H1 (cell line): Measurements from ENCODE around the gene SIGLEC6. TPM values are rescaled to one million over a fixed set of nuclear protein-coding genes. Genes with fewer than 3 reads are reported as not detected.

Experiments
- ASH2L ChIP-seq: fragments of 200-600, 300-600 bp; sonication (generic); IDR thresholded peaks from one replicate; pipeline ENCODE4 v1.7.1; 2017; ENCODE audit warnings: low read length
- JUN ChIP-seq: IDR thresholded peaks from 2 replicates; pipeline ENCODE4 v1.6.1; 2011; ENCODE audit warnings: low read depth, mild to moderate bottlenecking, improper control_type of control experiment, low read length
- KDM1A ChIP-seq: fragments of 200-600, 300-600 bp; sonication (generic); IDR thresholded peaks from 2 replicates; pipeline ENCODE4 v1.7.1; 2016; ENCODE audit warnings: mild to moderate bottlenecking, low read length, borderline replicate concordance
- POLR2AphosphoS5 ChIP-seq: IDR thresholded peaks from 2 replicates; pipeline ENCODE4 v1.6.1; 2011; ENCODE audit warnings: low read depth, low read length
- SRF ChIP-seq: IDR thresholded peaks from 2 replicates; pipeline ENCODE4 v1.6.1; 2011; ENCODE audit warnings: mild to moderate bottlenecking, low read depth, low read length, moderate library complexity
- polyA plus RNA-seq, 7 experiments: library from polyadenylated mRNA; depleted of rRNA in 3 of 7; stranded (reverse) in 5 of 7; unstranded in 2 of 7; fragments of >200 nt in 5 of 7; fragments of 200-250 nt in 2 of 7; gene quantifications; 1 replicate in 5 of 7; 2 replicates in 1 of 7; 4 replicates in 1 of 7; pipeline versions ENCODE4 v1.2.1 to v1.2.3, GENCODE V29; 2011 to 2013; ENCODE audit warnings: missing spikeins in 2 of 7, mixed read lengths in 2 of 7
- total RNA-seq: library from RNA; stranded (reverse); fragmentation: NEBNext Ultra II Directional; extraction: Animal tissue kit (Norgen Biotek cat#: 25700); gene quantifications from 2 replicates; pipeline ENCODE4 v1.2.1, GENCODE V29; 2021

SIGLEC6 gene
- total and polyA plus RNA-seq, 2 of the 8 experiments (the other 6 are each of a cell fraction or from before 2014, with no cell fraction given): 0.05 TPM; not detected in 1

DNA sequence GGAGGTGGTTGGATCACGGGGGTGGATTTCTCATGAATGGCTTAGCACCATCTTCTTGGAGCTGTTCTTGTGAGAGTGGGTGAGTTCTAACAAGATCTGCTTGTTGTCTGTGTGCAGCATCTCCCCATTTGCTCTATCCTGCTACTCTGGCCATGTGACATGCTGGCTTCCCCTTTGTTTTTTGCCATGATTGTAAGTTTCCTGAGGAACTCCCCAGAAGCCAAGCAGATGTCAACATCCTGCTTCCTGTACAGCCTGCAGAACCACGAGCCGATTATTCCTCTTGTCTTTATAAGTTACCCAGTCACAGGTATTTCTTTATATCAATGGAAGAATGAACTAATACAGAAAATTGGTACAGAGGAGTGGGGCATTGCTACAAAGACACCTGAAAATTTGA lies 27.6 kb downstream of the SIGLEC6 start (continued):
- TF ChIP-seq POLR2AphosphoS5: no peak
- TF ChIP-seq JUN: no peak
- no peak for TF ChIP-seq ASH2L
- TF ChIP-seq SRF: no peak
- no peak for TF ChIP-seq KDM1A
